GM23338 (cell line): ENCODE measurements around the gene MRPS12. TPM values are rescaled to one million over a fixed set of nuclear protein-coding genes. Genes with fewer than 3 reads are reported as not detected.

Experiments used
- ATAC-seq: fragments of 200-7000 bp; cut with Tn5 transposase; 3 replicates; pipeline ENCODE4 v1.9.1; 2020
- DNase-seq: peaks from one replicate; pipeline ENCODE4 v3.0.0-alpha.2; 2015; ENCODE audit warnings: low spot score
- H2AFZ ChIP-seq: fragments of 200-600 bp; sonication (generic); 2 replicates; pipeline ENCODE4 v1.8.0; 2016; ENCODE audit warnings: antibody characterized with exemption, mild to moderate bottlenecking, moderate library complexity
- H3F3A ChIP-seq: fragments of 200-600 bp; sonication (generic); replicated peaks from 2 replicates; pipeline ENCODE4 v1.8.0; 2017; ENCODE audit warnings: antibody characterized with exemption, mixed run types, low read depth
- H3K27ac ChIP-seq: fragments of 200-600 bp; sonication (generic); 2 replicates; pipeline ENCODE4 v1.6.1; 2016; ENCODE audit warnings: low read depth
- H3K27me3 ChIP-seq: fragments of 200-600 bp; sonication (generic); 2 replicates; pipeline ENCODE4 v1.8.0; 2016; ENCODE audit warnings: mild to moderate bottlenecking, mixed run types, moderate library complexity; ENCODE audit not compliant: insufficient read depth
- H3K36me3 ChIP-seq: fragments of 200-600 bp; sonication (generic); 2 replicates; pipeline ENCODE4 v1.8.0; 2016; ENCODE audit warnings: mild to moderate bottlenecking; ENCODE audit not compliant: insufficient read depth
- H3K4me1 ChIP-seq: fragments of 200-600 bp; sonication (generic); 2 replicates; pipeline ENCODE4 v1.8.0; 2016; ENCODE audit warnings: mild to moderate bottlenecking, moderate library complexity; ENCODE audit not compliant: insufficient read depth
- H3K4me2 ChIP-seq: fragments of 200-600 bp; sonication (generic); 2 replicates; pipeline ENCODE4 v1.7.1; 2017; ENCODE audit warnings: mixed run types
- H3K4me3 ChIP-seq: fragments of 200-600 bp; sonication (generic); 2 replicates; pipeline ENCODE4 v1.6.1; 2016; ENCODE audit warnings: mixed run types
- H3K79me2 ChIP-seq: fragments of 200-600 bp; sonication (generic); replicated peaks from 2 replicates; pipeline ENCODE4 v1.8.0; 2017; ENCODE audit warnings: mild to moderate bottlenecking; ENCODE audit not compliant: insufficient read depth
- H3K9me2 ChIP-seq: fragments of 200-600 bp; sonication (generic); 2 replicates; pipeline ENCODE4 v1.8.0; 2017; ENCODE audit not compliant: insufficient read depth
- H4K20me1 ChIP-seq: fragments of 200-600 bp; sonication (generic); replicated peaks from 2 replicates; pipeline ENCODE4 v1.8.0; 2017; ENCODE audit warnings: mild to moderate bottlenecking; ENCODE audit not compliant: insufficient read depth
- H3K27ac Mint-ChIP-seq: 2 replicates; pipeline ENCODE4 v1.8.0; 2020; ENCODE audit warnings: inconsistent platforms, mild to moderate bottlenecking, moderate library complexity, mixed read lengths
- H3K27me3 Mint-ChIP-seq: 3 replicates; pipeline ENCODE4 v1.8.0; 2022; ENCODE audit warnings: low read depth, mild to moderate bottlenecking, moderate library complexity, mixed read lengths, inconsistent platforms; ENCODE audit not compliant: insufficient read depth, poor library complexity
- H3K36me3 Mint-ChIP-seq: 3 replicates; pipeline ENCODE4 v1.8.0; 2021; ENCODE audit warnings: low read depth, mild to moderate bottlenecking, inconsistent platforms, moderate library complexity, mixed read lengths
- H3K4me1 Mint-ChIP-seq: 3 replicates; pipeline ENCODE4 v1.8.0; 2020; ENCODE audit warnings: mild to moderate bottlenecking, inconsistent platforms, mixed read lengths
- H3K4me3 Mint-ChIP-seq: 3 replicates; pipeline ENCODE4 v1.8.0; 2021; ENCODE audit warnings: moderate library complexity, mild to moderate bottlenecking, inconsistent platforms, mixed read lengths
- H3K9me3 Mint-ChIP-seq: 3 replicates; pipeline ENCODE4 v1.8.0; 2020; ENCODE audit warnings: moderate library complexity, mild to moderate bottlenecking, inconsistent platforms, mixed read lengths
- CREB1 ChIP-seq: fragments of 250-450 bp; sonication (Bioruptor Pico); IDR thresholded peaks from 2 replicates; pipeline ENCODE4 v1.5.0; 2020; ENCODE audit warnings: low read depth, mild to moderate bottlenecking, moderate library complexity
- EZH2 ChIP-seq: fragments of 200-600 bp; sonication (generic); IDR thresholded peaks from one replicate; pipeline ENCODE4 v1.8.0; 2017; ENCODE audit warnings: antibody characterized with exemption, mild to moderate bottlenecking, low read depth; ENCODE audit not compliant: unreplicated experiment
- EZH2phosphoT487 ChIP-seq: fragments of 200-600 bp; sonication (generic); IDR thresholded peaks from one replicate; pipeline ENCODE4 v1.8.1; 2018; ENCODE audit warnings: antibody characterized with exemption; ENCODE audit not compliant: unreplicated experiment
- POLR2AphosphoS5 ChIP-seq: IDR thresholded peaks from 2 replicates; pipeline ENCODE4 v1.6.1; 2016; ENCODE audit warnings: antibody characterized with exemption, low read depth
- STAT1 ChIP-seq: IDR thresholded peaks from one replicate; pipeline ENCODE4 v1.6.1; 2016; ENCODE audit warnings: antibody characterized with exemption; ENCODE audit not compliant: unreplicated experiment
- ZNF331 ChIP-seq: fragments of 250-450 bp; sonication (Bioruptor Pico); IDR thresholded peaks from 2 replicates; pipeline ENCODE4 v1.5.0; 2020; ENCODE audit warnings: low read depth, mild to moderate bottlenecking, moderate library complexity
- polyA plus RNA-seq: library from polyadenylated mRNA; unstranded; fragments of >200 nt; fragmentation: Nextera tagmentation; extraction: Ambion mirVana; gene quantifications from 2 replicates; pipeline ENCODE4 v1.2.1, GENCODE V29; 2016
- total RNA-seq: library from RNA; depleted of rRNA; stranded (reverse); fragments of >200 nt; shearing (Covaris generic); gene quantifications from 2 replicates; pipeline ENCODE4 v1.2.3, GENCODE V29; 2014
- TF ChIP-seq, protein P1 (sequence below): fragments of 250-450 bp; sonication (Bioruptor Pico); IDR thresholded peaks from 2 replicates; pipeline ENCODE4 v1.5.0; 2020; ENCODE audit warnings: mild to moderate bottlenecking, moderate library complexity
- TF ChIP-seq, protein P2 (sequence below): IDR thresholded peaks from 2 replicates; pipeline ENCODE4 v1.6.1; 2016; ENCODE audit warnings: antibody characterized with exemption

Gene MRPS12
- total and polyA plus RNA-seq, 2 experiments from 2014 or later, result 74.1 to 86.3 TPM

DNA sequence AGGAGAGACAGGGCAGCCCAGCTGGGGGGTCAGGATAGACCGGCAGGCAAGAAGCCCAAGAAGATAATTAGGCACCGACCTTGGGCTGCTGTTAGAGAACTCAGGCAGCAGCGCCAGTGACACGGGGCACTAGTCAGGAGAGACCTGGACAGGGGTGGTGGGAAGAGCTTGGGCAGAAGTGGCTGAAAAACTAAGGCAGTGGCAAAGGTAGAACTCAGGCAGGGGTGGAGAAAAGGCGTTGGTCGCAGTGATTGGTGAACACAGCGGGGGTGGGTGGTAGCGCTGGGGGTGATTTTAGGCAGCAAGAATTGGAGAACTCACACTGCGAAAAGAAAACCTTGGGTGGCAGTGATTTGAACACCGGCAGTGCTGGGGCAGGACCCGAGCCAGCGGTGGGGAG is 23.1 kb upstream of the MRPS12 start (continued):
- TF ChIP-seq, protein P1, sequence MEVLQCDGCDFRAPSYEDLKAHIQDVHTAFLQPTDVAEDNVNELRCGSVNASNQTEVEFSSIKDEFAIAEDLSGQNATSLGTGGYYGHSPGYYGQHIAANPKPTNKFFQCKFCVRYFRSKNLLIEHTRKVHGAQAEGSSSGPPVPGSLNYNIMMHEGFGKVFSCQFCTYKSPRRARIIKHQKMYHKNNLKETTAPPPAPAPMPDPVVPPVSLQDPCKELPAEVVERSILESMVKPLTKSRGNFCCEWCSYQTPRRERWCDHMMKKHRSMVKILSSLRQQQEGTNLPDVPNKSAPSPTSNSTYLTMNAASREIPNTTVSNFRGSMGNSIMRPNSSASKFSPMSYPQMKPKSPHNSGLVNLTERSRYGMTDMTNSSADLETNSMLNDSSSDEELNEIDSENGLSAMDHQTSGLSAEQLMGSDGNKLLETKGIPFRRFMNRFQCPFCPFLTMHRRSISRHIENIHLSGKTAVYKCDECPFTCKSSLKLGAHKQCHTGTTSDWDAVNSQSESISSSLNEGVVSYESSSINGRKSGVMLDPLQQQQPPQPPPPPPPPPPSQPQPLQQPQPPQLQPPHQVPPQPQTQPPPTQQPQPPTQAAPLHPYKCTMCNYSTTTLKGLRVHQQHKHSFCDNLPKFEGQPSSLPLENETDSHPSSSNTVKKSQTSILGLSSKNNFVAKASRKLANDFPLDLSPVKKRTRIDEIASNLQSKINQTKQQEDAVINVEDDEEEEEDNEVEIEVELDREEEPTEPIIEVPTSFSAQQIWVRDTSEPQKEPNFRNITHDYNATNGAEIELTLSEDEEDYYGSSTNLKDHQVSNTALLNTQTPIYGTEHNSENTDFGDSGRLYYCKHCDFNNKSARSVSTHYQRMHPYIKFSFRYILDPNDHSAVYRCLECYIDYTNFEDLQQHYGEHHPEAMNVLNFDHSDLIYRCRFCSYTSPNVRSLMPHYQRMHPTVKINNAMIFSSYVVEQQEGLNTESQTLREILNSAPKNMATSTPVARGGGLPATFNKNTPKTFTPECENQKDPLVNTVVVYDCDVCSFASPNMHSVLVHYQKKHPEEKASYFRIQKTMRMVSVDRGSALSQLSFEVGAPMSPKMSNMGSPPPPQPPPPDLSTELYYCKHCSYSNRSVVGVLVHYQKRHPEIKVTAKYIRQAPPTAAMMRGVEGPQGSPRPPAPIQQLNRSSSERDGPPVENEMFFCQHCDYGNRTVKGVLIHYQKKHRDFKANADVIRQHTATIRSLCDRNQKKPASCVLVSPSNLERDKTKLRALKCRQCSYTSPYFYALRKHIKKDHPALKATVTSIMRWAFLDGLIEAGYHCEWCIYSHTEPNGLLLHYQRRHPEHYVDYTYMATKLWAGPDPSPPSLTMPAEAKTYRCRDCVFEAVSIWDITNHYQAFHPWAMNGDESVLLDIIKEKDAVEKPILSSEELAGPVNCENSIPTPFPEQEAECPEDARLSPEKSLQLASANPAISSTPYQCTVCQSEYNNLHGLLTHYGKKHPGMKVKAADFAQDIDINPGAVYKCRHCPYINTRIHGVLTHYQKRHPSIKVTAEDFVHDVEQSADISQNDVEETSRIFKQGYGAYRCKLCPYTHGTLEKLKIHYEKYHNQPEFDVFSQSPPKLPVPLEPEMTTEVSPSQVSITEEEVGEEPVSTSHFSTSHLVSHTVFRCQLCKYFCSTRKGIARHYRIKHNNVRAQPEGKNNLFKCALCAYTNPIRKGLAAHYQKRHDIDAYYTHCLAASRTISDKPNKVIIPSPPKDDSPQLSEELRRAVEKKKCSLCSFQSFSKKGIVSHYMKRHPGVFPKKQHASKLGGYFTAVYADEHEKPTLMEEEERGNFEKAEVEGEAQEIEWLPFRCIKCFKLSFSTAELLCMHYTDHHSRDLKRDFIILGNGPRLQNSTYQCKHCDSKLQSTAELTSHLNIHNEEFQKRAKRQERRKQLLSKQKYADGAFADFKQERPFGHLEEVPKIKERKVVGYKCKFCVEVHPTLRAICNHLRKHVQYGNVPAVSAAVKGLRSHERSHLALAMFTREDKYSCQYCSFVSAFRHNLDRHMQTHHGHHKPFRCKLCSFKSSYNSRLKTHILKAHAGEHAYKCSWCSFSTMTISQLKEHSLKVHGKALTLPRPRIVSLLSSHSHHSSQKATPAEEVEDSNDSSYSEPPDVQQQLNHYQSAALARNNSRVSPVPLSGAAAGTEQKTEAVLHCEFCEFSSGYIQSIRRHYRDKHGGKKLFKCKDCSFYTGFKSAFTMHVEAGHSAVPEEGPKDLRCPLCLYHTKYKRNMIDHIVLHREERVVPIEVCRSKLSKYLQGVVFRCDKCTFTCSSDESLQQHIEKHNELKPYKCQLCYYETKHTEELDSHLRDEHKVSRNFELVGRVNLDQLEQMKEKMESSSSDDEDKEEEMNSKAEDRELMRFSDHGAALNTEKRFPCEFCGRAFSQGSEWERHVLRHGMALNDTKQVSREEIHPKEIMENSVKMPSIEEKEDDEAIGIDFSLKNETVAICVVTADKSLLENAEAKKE (CRISPR knock-in tag), result no peak
- no peak for TF ChIP-seq STAT1
- TF ChIP-seq, protein P2, sequence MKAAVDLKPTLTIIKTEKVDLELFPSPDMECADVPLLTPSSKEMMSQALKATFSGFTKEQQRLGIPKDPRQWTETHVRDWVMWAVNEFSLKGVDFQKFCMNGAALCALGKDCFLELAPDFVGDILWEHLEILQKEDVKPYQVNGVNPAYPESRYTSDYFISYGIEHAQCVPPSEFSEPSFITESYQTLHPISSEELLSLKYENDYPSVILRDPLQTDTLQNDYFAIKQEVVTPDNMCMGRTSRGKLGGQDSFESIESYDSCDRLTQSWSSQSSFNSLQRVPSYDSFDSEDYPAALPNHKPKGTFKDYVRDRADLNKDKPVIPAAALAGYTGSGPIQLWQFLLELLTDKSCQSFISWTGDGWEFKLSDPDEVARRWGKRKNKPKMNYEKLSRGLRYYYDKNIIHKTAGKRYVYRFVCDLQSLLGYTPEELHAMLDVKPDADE, result no peak

DNA sequence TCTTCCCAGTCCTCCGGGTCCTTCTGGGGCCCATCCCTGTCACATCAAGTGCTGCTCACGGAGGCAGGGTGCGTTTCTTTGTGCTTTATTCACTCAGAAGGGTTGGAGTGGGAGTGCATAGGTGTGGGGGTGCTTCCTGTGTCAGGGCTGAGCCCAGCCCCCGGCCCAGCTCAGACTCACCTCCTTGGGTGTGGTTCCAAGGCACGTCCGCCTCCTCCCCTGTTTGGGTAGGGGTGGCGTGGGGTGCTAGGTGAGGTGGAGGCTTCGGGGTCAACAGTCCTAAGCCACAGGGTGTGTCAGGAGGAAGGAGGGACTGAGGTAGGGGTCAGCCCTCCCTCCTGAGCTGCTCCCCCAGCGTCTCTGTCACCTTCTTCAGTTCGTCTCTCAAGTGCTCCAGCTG is 21.8 kb upstream of the MRPS12 start:
- H3K9me3 Mint-ChIP-seq, result no peaks in the 10 kb centered on the region
- Histone ChIP-seq H3K4me2 (peak overlapping the region; percentile 38; the same call in 1 of the 2 replicates), H3K27ac (no peak overlapping the region), H3K36me3 (no peaks in the 10 kb centered on the region; the same call in 1 of the 2 replicates), H3K27me3 (0 out of 2 replicates have a peak, but pooled peaks cover 4% of the 10 kb centered on the region), H3F3A (no peaks in the 10 kb centered on the region), H3K4me1 (peaks cover 5% of the 10 kb centered on the region), H3K9me2 (no peaks in the 10 kb centered on the region), H3K4me3 (no peak overlapping the region), H4K20me1 (no peaks in the 10 kb centered on the region), H3K79me2 (no peaks in the 10 kb centered on the region), H2AFZ (no peak overlapping the region)
- DNase-seq (no peak), ATAC-seq (no peak)
- no peak overlapping the region for H3K4me3 Mint-ChIP-seq
- H3K4me1 Mint-ChIP-seq, result peaks cover 6% of the 10 kb centered on the region; the same call in 2 of the 3 replicates
- no peak overlapping the region for H3K27ac Mint-ChIP-seq
- peaks cover 14% of the 10 kb centered on the region for H3K27me3 Mint-ChIP-seq
- H3K36me3 Mint-ChIP-seq, result peaks cover 23% of the 10 kb centered on the region
- no peak for TF ChIP-seq POLR2AphosphoS5
- no peak for TF ChIP-seq CREB1 (CRISPR knock-in tag)
- TF ChIP-seq EZH2, result no peak
- no peak for TF ChIP-seq EZH2phosphoT487
- TF ChIP-seq, protein P2, result no peak
- TF ChIP-seq ZNF331 (CRISPR knock-in tag), result no peak
